Osteocyte (in vitro differentiated cells): ENCODE data around the gene TAF6. TPM values are rescaled to one million over a fixed set of nuclear protein-coding genes. Genes with fewer than 3 reads are reported as not detected.

Experiments used
- DNase-seq: peaks from one replicate; pipeline ENCODE4 v3.0.0; 2021; ENCODE audit warnings: mixed read lengths; ENCODE audit not compliant: unreplicated experiment; ENCODE audit errors: extremely low spot score
- H3K27ac Mint-ChIP-seq: one replicate; pipeline ENCODE4 v1.8.0; 2021; ENCODE audit warnings: mild to moderate bottlenecking, mixed read lengths; ENCODE audit not compliant: unreplicated experiment
- H3K27me3 Mint-ChIP-seq: one replicate; pipeline ENCODE4 v1.8.0; 2021; ENCODE audit warnings: mixed read lengths; ENCODE audit not compliant: unreplicated experiment
- H3K36me3 Mint-ChIP-seq: one replicate; pipeline ENCODE4 v1.8.0; 2021; ENCODE audit warnings: mixed read lengths; ENCODE audit not compliant: unreplicated experiment
- H3K4me1 Mint-ChIP-seq: one replicate; pipeline ENCODE4 v1.8.0; 2021; ENCODE audit warnings: mixed read lengths; ENCODE audit not compliant: unreplicated experiment
- H3K4me3 Mint-ChIP-seq: one replicate; pipeline ENCODE4 v1.8.0; 2021; ENCODE audit warnings: mild to moderate bottlenecking, moderate library complexity, mixed read lengths; ENCODE audit not compliant: unreplicated experiment
- H3K9me3 Mint-ChIP-seq: one replicate; pipeline ENCODE4 v1.8.0; 2021; ENCODE audit warnings: mixed read lengths; ENCODE audit not compliant: unreplicated experiment
- CTCF ChIP-seq: fragments of 200-600 bp; sonication (generic); IDR thresholded peaks from 2 replicates; pipeline ENCODE4 v1.5.0; 2021; ENCODE audit warnings: antibody characterized with exemption, mild to moderate bottlenecking, moderate library complexity
- total RNA-seq: library from RNA; stranded (reverse); gene quantifications from 2 replicates; pipeline ENCODE4 v1.2.1, GENCODE V29; 2021

Gene TAF6
- total RNA-seq, 1 donor from 2014 or later = 62.8 TPM

- H3K27me3 Mint-ChIP-seq = no peaks in the 10 kb centered on the region
- peaks cover 15% of the 10 kb centered on the region for H3K9me3 Mint-ChIP-seq
These were observed 48.0 kb downstream of the TAF6 start for GRCh38 chr7:100071018-100071723.

GRCh38 chr7:100069991-100070390 is 49.2 kb downstream of the TAF6 start:
- peaks cover 15% of the 10 kb centered on the region for H3K9me3 Mint-ChIP-seq
- DNase-seq = no peak
- TF ChIP-seq CTCF = no peak
- peaks cover 4% of the 10 kb centered on the region for H3K4me1 Mint-ChIP-seq
- H3K36me3 Mint-ChIP-seq = peaks cover 69% of the 10 kb centered on the region
- H3K4me3 Mint-ChIP-seq = no peak overlapping the region
- no peaks in the 10 kb centered on the region for H3K27me3 Mint-ChIP-seq
- no peak overlapping the region for H3K27ac Mint-ChIP-seq

More at GRCh38 chr7:100071018-100071723, 48.0 kb downstream of the TAF6 start:
- no peak overlapping the region for H3K4me3 Mint-ChIP-seq
- no peaks in the 10 kb centered on the region for H3K4me1 Mint-ChIP-seq
- H3K36me3 Mint-ChIP-seq = peaks cover 72% of the 10 kb centered on the region
- no peak for TF ChIP-seq CTCF
- no peak overlapping the region for H3K27ac Mint-ChIP-seq
- no peak for DNase-seq

GRCh38 chr7:100066953-100067352 is 52.2 kb downstream of the TAF6 start:
- Mint-ChIP-seq H3K27ac (no peak overlapping the region), H3K4me1 (peaks cover 4% of the 10 kb centered on the region), H3K27me3 (no peaks in the 10 kb centered on the region), H3K4me3 (no peak overlapping the region), H3K36me3 (peaks cover 59% of the 10 kb centered on the region), H3K9me3 (peaks cover 9% of the 10 kb centered on the region)
- no peak for DNase-seq
- no peak for TF ChIP-seq CTCF

- no peaks in the 10 kb centered on the region for H3K9me3 Mint-ChIP-seq
- H3K4me3 Mint-ChIP-seq = no peak overlapping the region
- peaks cover 52% of the 10 kb centered on the region for H3K36me3 Mint-ChIP-seq
- no peaks in the 10 kb centered on the region for H3K27me3 Mint-ChIP-seq
- no peak overlapping the region for H3K27ac Mint-ChIP-seq
- H3K4me1 Mint-ChIP-seq = peaks cover 4% of the 10 kb centered on the region
- TF ChIP-seq CTCF = no peak
- DNase-seq = no peak
These were observed 53.5 kb downstream of the TAF6 start for GRCh38 chr7:100065452-100066186.

- Mint-ChIP-seq H3K27ac (no peak overlapping the region), H3K9me3 (no peaks in the 10 kb centered on the region), H3K4me3 (no peak overlapping the region), H3K36me3 (peaks cover 47% of the 10 kb centered on the region), H3K27me3 (no peaks in the 10 kb centered on the region), H3K4me1 (peaks cover 4% of the 10 kb centered on the region)
- no peak for TF ChIP-seq CTCF
- no peak for DNase-seq
These were observed 55.0 kb downstream of the TAF6 start for GRCh38 chr7:100064162-100064561.
